Trophoblast cell (in vitro differentiated cells and primary cell): ENCODE measurements around the gene FGFR3.

Experiments
- DNase-seq, 2 donors: peaks; one replicate each; pipeline ENCODE4 v3.0.0-alpha.2; 2016
- H2AFZ ChIP-seq: 2 replicates; pipeline ENCODE4 v1.6.1; 2013; ENCODE audit warnings: low read length, moderate library complexity, mild to moderate bottlenecking; ENCODE audit not compliant: insufficient read depth, poor library complexity
- H2AK5ac ChIP-seq: 2 replicates; pipeline ENCODE4 v1.6.1; 2013; ENCODE audit warnings: mild to moderate bottlenecking, low read length
- H2BK120ac ChIP-seq: 2 replicates; pipeline ENCODE4 v1.6.1; 2013; ENCODE audit warnings: low read length, mild to moderate bottlenecking, moderate library complexity; ENCODE audit not compliant: insufficient read depth, poor library complexity
- H2BK12ac ChIP-seq: 2 replicates; pipeline ENCODE4 v1.6.1; 2013; ENCODE audit warnings: mild to moderate bottlenecking, low read length, moderate library complexity
- H2BK5ac ChIP-seq: 2 replicates; pipeline ENCODE4 v1.6.1; 2013; ENCODE audit warnings: low read length, low read depth, moderate library complexity, mild to moderate bottlenecking; ENCODE audit not compliant: poor library complexity
- H3K14ac ChIP-seq: 2 replicates; pipeline ENCODE4 v1.6.1; 2013; ENCODE audit warnings: mild to moderate bottlenecking, low read length
- H3K18ac ChIP-seq: 2 replicates; pipeline ENCODE4 v1.6.1; 2013; ENCODE audit warnings: mild to moderate bottlenecking, low read length
- H3K23ac ChIP-seq: 2 replicates; pipeline ENCODE4 v1.6.1; 2013; ENCODE audit warnings: low read length
- H3K27ac ChIP-seq: 2 replicates; pipeline ENCODE4 v1.5.1; 2013; ENCODE audit warnings: low read depth, mild to moderate bottlenecking, inconsistent platforms, low read length, moderate library complexity
- H3K27me3 ChIP-seq: 2 replicates; pipeline ENCODE4 v1.6.1; 2013; ENCODE audit warnings: inconsistent platforms, mild to moderate bottlenecking, low read length, moderate library complexity; ENCODE audit not compliant: insufficient read depth
- H3K36me3 ChIP-seq, 2 experiments: 1 replicate in 1 of 2; 2 replicates in 1 of 2; pipeline ENCODE4 v1.6.1; 2013; ENCODE audit warnings: low read length in 2 of 2, mild to moderate bottlenecking in 2 of 2, moderate library complexity in 1 of 2; ENCODE audit not compliant: insufficient read depth in 2 of 2, control insufficient read depth in 1 of 2
- H3K4ac ChIP-seq: 2 replicates; pipeline ENCODE4 v1.6.1; 2013; ENCODE audit warnings: low read depth, mild to moderate bottlenecking, low read length, moderate library complexity
- H3K4me1 ChIP-seq, 2 experiments: 1 replicate in 1 of 2; 2 replicates in 1 of 2; pipeline ENCODE4 v1.6.1; 2013; ENCODE audit warnings: low read length in 2 of 2, mild to moderate bottlenecking in 2 of 2, moderate library complexity in 1 of 2; ENCODE audit not compliant: insufficient read depth in 2 of 2, control insufficient read depth in 1 of 2
- H3K4me2 ChIP-seq: 2 replicates; pipeline ENCODE4 v1.6.1; 2013; ENCODE audit warnings: inconsistent platforms, mild to moderate bottlenecking, low read length, moderate library complexity
- H3K4me3 ChIP-seq: 2 replicates; pipeline ENCODE4 v1.5.1; 2013; ENCODE audit warnings: mild to moderate bottlenecking, low read depth, low read length, inconsistent platforms
- H3K79me1 ChIP-seq: one replicate; pipeline ENCODE4 v1.6.1; 2013; ENCODE audit warnings: low read length
- H3K79me2 ChIP-seq: 2 replicates; pipeline ENCODE4 v1.6.1; 2013; ENCODE audit warnings: low read length, mild to moderate bottlenecking; ENCODE audit not compliant: control insufficient read depth, insufficient read depth, poor library complexity
- H3K9ac ChIP-seq: 2 replicates; pipeline ENCODE4 v1.6.1; 2013; ENCODE audit warnings: mild to moderate bottlenecking, low read length
- H3K9me3 ChIP-seq: 2 replicates; pipeline ENCODE4 v1.6.1; 2013; ENCODE audit warnings: low read depth, mild to moderate bottlenecking, control low read depth, inconsistent platforms, low read length; ENCODE audit not compliant: insufficient read depth
- H4K12ac ChIP-seq: 2 replicates; pipeline ENCODE4 v1.6.1; 2013; ENCODE audit warnings: low read depth, mild to moderate bottlenecking, low read length, moderate library complexity
- H4K8ac ChIP-seq: 2 replicates; pipeline ENCODE4 v1.6.1; 2013; ENCODE audit warnings: low read depth, mild to moderate bottlenecking, low read length, moderate library complexity
- H4K91ac ChIP-seq: one replicate; pipeline ENCODE4 v1.6.1; 2013; ENCODE audit warnings: low read depth, mild to moderate bottlenecking, low read length, moderate library complexity
- WGBS: extraction: QIAGEN DNeasy Blood & Tissue Kit; methylation state at CpG from one replicate; pipeline ENCODE4 v1.1.7; 2013; ENCODE audit warnings: missing lambda C conversion rate; ENCODE audit not compliant: insufficient read length, insufficient coverage; ENCODE audit errors: extremely low coverage; 5-methylcytosine and 5-hydroxymethylcytosine counted together

Gene FGFR3

GRCh38 chr4:1808396-1808795 is 15.3 kb downstream of the FGFR3 start:
- WGBS, result no CpG with 5 or more reads among the region's 6 CpGs
- Histone ChIP-seq H3K4me2 (no peak overlapping the region), H3K23ac (no peak overlapping the region), H2BK12ac (no peak overlapping the region), H3K27ac (no peak overlapping the region), H4K12ac (no peak overlapping the region), H4K8ac (no peak overlapping the region), H3K79me1 (no peaks in the 10 kb centered on the region), H2BK120ac (no peak overlapping the region), H2BK5ac (no peak overlapping the region), H3K9me3 (peaks cover 6% of the 10 kb centered on the region), H4K91ac (no peak overlapping the region), H3K79me2 (no peaks in the 10 kb centered on the region), H3K4me1 (no peaks in the 10 kb centered on the region), H3K9ac (no peak overlapping the region), H3K36me3 (peaks cover 14 to 23% of the 10 kb centered on the region in 2 experiments), H3K18ac (no peak overlapping the region), H2AFZ (no peak overlapping the region), H3K4ac (no peak overlapping the region), H3K4me3 (no peak overlapping the region), H2AK5ac (no peak overlapping the region), H3K27me3 (no peaks in the 10 kb centered on the region), H3K14ac (no peak overlapping the region)
- DNase-seq, result no peak

GRCh38 chr4:1808851-1809753 is 16.0 kb downstream of the FGFR3 start:
- Histone ChIP-seq H3K23ac (no peak overlapping the region), H3K27ac (no peak overlapping the region), H2BK5ac (no peak overlapping the region), H3K4me3 (no peak overlapping the region), H2BK120ac (no peak overlapping the region), H3K9me3 (peaks cover 5% of the 10 kb centered on the region), H3K9ac (no peak overlapping the region), H3K79me1 (no peaks in the 10 kb centered on the region), H2BK12ac (no peak overlapping the region), H4K8ac (no peak overlapping the region), H3K27me3 (no peaks in the 10 kb centered on the region), H3K18ac (no peak overlapping the region), H3K4ac (no peak overlapping the region), H3K14ac (no peak overlapping the region), H3K36me3 (peaks cover 15 to 21% of the 10 kb centered on the region in 2 experiments), H3K4me1 (no peaks in the 10 kb centered on the region), H3K4me2 (no peak overlapping the region), H4K91ac (no peak overlapping the region), H4K12ac (no peak overlapping the region), H2AFZ (no peak overlapping the region), H3K79me2 (no peaks in the 10 kb centered on the region), H2AK5ac (no peak overlapping the region)
- DNase-seq, result no peak
- WGBS, result no CpG with 5 or more reads among the region's 11 CpGs

- Histone ChIP-seq H3K9ac (no peak overlapping the region), H3K79me2 (no peaks in the 10 kb centered on the region), H3K23ac (no peak overlapping the region), H3K79me1 (no peaks in the 10 kb centered on the region), H4K8ac (no peak overlapping the region), H3K4me2 (no peak overlapping the region), H3K27me3 (no peaks in the 10 kb centered on the region), H3K14ac (no peak overlapping the region), H3K18ac (no peak overlapping the region), H3K4ac (no peak overlapping the region), H2BK120ac (no peak overlapping the region), H2AFZ (no peak overlapping the region), H4K91ac (no peak overlapping the region), H3K36me3 (peaks cover 23 to 29% of the 10 kb centered on the region in 2 experiments), H2AK5ac (no peak overlapping the region), H3K4me3 (no peak overlapping the region), H3K4me1 (no peaks in the 10 kb centered on the region), H2BK5ac (no peak overlapping the region), H3K27ac (no peak overlapping the region), H3K9me3 (peaks cover 3% of the 10 kb centered on the region), H2BK12ac (no peak overlapping the region), H4K12ac (no peak overlapping the region)
- DNase-seq, result peak; percentile 41 to 73
- WGBS, result no CpG with 5 or more reads among the region's 15 CpGs
These were observed 16.8 kb downstream of the FGFR3 start for GRCh38 chr4:1809754-1810502.

- no peak overlapping the region for H4K8ac ChIP-seq
- H3K9ac ChIP-seq, result no peak overlapping the region
- H3K36me3 ChIP-seq, result peaks cover 31 to 34% of the 10 kb centered on the region in 2 experiments
- H3K4ac ChIP-seq, result no peak overlapping the region
- no peaks in the 10 kb centered on the region for H3K27me3 ChIP-seq
- H3K27ac ChIP-seq, result no peak overlapping the region
- H2BK120ac ChIP-seq, result no peak overlapping the region
- H3K14ac ChIP-seq, result no peak overlapping the region
- H3K4me1 ChIP-seq, result no peaks in the 10 kb centered on the region
- H2AFZ ChIP-seq, result no peak overlapping the region
- H3K23ac ChIP-seq, result no peak overlapping the region
- H4K91ac ChIP-seq, result no peak overlapping the region
- H3K79me1 ChIP-seq, result no peaks in the 10 kb centered on the region
- no peak overlapping the region for H2AK5ac ChIP-seq
- H3K9me3 ChIP-seq, result peaks cover 3% of the 10 kb centered on the region
- WGBS, result no CpG with 5 or more reads among the region's 10 CpGs
- H4K12ac ChIP-seq, result no peak overlapping the region
- H3K4me3 ChIP-seq, result no peak overlapping the region
- no peak overlapping the region for H2BK12ac ChIP-seq
- H3K79me2 ChIP-seq, result no peaks in the 10 kb centered on the region
- no peak overlapping the region for H3K4me2 ChIP-seq
- H2BK5ac ChIP-seq, result no peak overlapping the region
- no peak overlapping the region for H3K18ac ChIP-seq
- no peak for DNase-seq
These were observed 17.7 kb downstream of the FGFR3 start for GRCh38 chr4:1810765-1811164.
